T-helper 1 cell treated with Interleukin-12 subunit alpha and Interleukin-12 subunit beta and Interleukin-4 antibody, amounts not matched to agents 30 μg/mL and 1 μg/mL, for 36 hours (primary cell): ENCODE results near the gene ANOS1.

Experiments used
- H3K27ac Mint-ChIP-seq: one replicate; pipeline ENCODE4 v1.8.0; 2021; ENCODE audit warnings: mild to moderate bottlenecking, mixed read lengths
- H3K27me3 Mint-ChIP-seq: one replicate; pipeline ENCODE4 v1.8.0; 2021; ENCODE audit warnings: low read depth, mixed read lengths
- H3K36me3 Mint-ChIP-seq: one replicate; pipeline ENCODE4 v1.8.0; 2021; ENCODE audit warnings: low read depth, mixed read lengths
- H3K4me1 Mint-ChIP-seq: one replicate; pipeline ENCODE4 v1.8.0; 2021; ENCODE audit warnings: low read depth, mixed read lengths
- H3K4me3 Mint-ChIP-seq: one replicate; pipeline ENCODE4 v1.8.0; 2021; ENCODE audit warnings: mild to moderate bottlenecking, moderate library complexity, mixed read lengths
- H3K9me3 Mint-ChIP-seq: one replicate; pipeline ENCODE4 v1.8.0; 2021; ENCODE audit warnings: mixed read lengths

ANOS1 gene

DNA sequence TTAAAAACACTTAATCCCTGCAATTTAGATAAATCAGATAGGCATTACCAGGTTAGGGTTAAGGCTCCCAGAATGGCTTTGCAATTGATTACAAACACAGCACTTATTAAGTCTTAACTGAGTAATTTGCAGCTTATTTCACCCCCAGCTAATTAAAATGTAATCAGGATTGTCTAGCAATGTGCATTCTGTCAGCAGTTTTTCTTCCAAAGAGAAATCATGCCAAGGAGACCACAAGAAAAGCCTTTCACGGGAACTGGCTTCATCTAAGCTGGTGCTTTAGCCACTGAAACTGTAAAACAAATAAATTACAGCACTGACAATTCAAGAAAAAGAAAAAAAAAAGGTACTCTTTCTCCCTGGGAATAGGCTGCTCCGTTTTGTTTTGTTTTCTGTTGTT is 2.1 kb downstream of the ANOS1 start:
- H3K36me3 Mint-ChIP-seq: no peaks in the 10 kb centered on the region
- H3K27ac Mint-ChIP-seq: no peak overlapping the region
- H3K27me3 Mint-ChIP-seq: peaks cover 28% of the 10 kb centered on the region
- no peaks in the 10 kb centered on the region for H3K9me3 Mint-ChIP-seq
- no peak overlapping the region for H3K4me3 Mint-ChIP-seq
- H3K4me1 Mint-ChIP-seq: no peaks in the 10 kb centered on the region

DNA sequence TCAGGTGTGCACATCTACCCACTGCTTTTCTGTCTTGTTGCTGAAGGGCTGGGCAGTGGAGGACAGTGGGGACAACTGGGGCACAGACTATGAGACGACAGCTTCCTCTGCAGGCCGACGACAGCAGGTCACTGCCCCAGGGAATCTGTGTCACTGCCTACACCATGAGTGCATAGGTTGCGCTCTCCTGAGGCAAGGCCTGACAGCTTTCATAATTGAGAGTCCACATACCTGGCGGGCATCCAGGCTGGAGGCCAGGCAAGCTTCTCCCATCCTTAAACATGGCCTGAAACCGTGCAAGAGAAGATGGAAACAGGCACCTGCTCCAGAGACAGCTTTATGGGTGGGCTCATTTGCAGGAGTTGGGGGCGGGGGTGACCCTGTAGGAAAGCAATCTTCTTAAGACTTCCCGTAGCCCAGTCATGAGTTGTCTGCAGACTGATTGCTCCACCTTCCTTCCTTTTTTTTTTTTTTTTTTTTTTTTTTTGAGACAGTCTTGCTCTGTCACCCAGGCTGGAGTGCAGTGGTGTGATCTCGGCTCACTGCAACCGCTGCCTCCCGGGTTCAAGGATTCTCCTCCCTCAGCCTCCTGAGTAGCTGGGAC is 2.9 kb downstream of the ANOS1 start:
- Mint-ChIP-seq H3K27me3 (peaks cover 31% of the 10 kb centered on the region), H3K4me3 (no peak overlapping the region), H3K27ac (no peak overlapping the region), H3K4me1 (no peaks in the 10 kb centered on the region), H3K9me3 (no peaks in the 10 kb centered on the region), H3K36me3 (no peaks in the 10 kb centered on the region)

DNA sequence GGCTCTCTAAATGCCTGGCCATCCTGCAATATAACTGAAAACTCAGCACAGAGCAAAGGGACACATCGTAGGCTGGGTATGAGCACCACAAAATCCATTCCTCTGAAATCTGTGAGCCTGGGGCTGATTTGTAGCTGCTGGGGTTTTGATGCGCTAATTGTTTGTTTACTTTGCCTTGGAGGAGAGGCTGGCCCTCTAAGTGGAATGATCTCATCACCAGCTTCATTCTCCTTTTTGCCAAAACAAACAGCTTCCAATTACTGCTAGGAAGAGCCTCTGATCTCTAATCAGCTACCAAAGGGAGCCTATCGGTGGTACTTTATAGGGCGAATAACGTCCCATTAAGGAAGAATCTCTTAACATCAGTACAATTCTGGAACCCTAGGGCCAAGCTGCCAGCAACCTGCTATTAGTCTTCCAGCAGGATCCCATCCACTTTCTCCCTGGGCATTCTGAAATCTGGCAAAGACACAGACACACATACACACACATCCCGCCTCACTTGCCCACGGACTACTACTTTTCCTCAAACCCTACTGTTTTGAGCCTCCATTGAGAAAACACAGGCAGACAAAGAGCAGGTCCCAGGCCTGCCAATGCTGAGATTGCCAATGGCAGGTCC is 5.8 kb downstream of the ANOS1 start:
- no peaks in the 10 kb centered on the region for H3K36me3 Mint-ChIP-seq
- no peaks in the 10 kb centered on the region for H3K9me3 Mint-ChIP-seq
- H3K27ac Mint-ChIP-seq: no peak overlapping the region
- no peak overlapping the region for H3K4me3 Mint-ChIP-seq
- peaks cover 20% of the 10 kb centered on the region for H3K27me3 Mint-ChIP-seq
- no peaks in the 10 kb centered on the region for H3K4me1 Mint-ChIP-seq

DNA sequence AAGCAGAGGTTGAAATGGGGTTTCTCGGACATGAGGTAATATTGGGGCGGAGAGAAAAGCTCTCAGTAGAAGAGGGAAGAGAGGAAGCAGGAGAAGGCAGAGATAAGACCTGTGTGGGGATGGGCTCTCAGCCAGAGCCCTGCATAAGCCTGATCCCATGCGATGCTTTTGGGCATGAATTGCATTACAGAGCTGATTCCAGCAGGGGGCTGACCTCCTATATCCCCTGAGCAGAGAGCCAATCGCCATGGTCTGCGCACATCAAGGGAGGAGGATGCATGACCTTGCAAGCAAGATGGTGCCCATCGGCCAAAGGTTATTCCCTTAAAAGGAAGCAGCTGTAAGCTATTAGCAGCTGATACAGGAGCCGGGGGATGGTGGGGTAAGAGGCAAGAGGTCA is 7.6 kb downstream of the ANOS1 start:
- H3K36me3 Mint-ChIP-seq: no peaks in the 10 kb centered on the region
- H3K4me3 Mint-ChIP-seq: no peak overlapping the region
- no peaks in the 10 kb centered on the region for H3K9me3 Mint-ChIP-seq
- H3K27ac Mint-ChIP-seq: no peak overlapping the region
- H3K27me3 Mint-ChIP-seq: peaks cover 10% of the 10 kb centered on the region
- no peaks in the 10 kb centered on the region for H3K4me1 Mint-ChIP-seq

DNA sequence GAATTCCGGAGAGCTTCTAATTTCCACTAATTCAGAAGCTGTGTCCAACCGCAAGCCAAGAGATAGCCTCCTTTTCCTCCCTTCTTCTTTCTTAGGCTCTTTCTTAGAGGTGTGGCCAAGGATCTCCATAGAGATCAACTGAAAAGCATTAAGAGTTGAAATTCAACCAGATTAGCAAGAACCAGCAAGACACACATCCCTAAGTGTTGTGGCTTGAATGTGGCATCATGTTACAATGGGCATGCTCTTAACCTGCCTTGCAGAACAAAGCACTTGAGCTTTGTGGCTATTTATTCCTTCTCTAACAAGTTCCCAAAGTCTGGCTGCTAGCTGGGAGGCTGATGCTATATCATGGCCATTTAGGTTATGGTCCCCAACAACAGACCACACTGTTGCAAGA is 10.4 kb downstream of the ANOS1 start:
- Mint-ChIP-seq H3K27ac (no peak overlapping the region), H3K36me3 (no peaks in the 10 kb centered on the region), H3K4me1 (no peaks in the 10 kb centered on the region), H3K4me3 (no peak overlapping the region), H3K9me3 (no peaks in the 10 kb centered on the region), H3K27me3 (peaks cover 4% of the 10 kb centered on the region)

DNA sequence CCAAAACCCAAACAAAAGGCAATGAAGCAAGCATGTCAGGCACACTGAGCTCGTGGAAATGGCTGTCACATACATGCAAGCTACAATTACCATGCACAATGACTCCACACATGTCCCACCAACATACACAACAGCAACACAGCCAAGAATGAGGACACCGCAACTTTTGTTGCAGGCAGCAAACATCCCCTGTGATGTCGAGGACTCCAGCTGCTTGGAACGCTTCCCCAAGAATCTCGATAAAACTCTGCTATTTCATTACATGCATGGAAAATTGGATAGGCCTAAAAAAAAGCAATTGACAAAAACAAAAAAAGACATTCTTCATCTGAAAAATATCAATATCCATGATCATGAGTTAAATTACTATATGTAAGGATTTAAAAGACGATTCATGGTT is 11.8 kb downstream of the ANOS1 start:
- Mint-ChIP-seq H3K4me3 (no peak overlapping the region), H3K27ac (no peak overlapping the region), H3K27me3 (peaks cover 4% of the 10 kb centered on the region), H3K4me1 (no peaks in the 10 kb centered on the region), H3K36me3 (no peaks in the 10 kb centered on the region), H3K9me3 (no peaks in the 10 kb centered on the region)

DNA sequence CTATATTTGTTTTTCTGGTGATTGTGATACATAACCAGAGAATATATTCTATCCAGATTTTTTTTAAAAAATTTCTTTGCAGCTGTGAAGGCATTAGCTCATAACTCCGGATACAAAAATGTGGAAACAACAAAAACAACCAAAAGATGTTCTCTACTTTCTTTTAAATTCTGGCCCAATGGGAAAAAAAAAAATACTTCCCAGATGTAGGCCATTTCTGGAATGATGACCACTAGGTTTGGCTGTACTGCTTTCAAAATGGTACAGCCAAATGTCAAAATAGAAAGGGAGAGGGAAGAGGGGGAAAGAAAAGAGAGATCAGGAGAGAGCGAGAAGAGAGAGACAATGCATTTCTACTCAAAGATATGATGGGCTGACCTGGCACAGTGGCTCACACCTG is 14.6 kb downstream of the ANOS1 start:
- Mint-ChIP-seq H3K36me3 (no peaks in the 10 kb centered on the region), H3K27me3 (no peaks in the 10 kb centered on the region), H3K27ac (no peak overlapping the region), H3K4me3 (no peak overlapping the region), H3K9me3 (no peaks in the 10 kb centered on the region), H3K4me1 (no peaks in the 10 kb centered on the region)

DNA sequence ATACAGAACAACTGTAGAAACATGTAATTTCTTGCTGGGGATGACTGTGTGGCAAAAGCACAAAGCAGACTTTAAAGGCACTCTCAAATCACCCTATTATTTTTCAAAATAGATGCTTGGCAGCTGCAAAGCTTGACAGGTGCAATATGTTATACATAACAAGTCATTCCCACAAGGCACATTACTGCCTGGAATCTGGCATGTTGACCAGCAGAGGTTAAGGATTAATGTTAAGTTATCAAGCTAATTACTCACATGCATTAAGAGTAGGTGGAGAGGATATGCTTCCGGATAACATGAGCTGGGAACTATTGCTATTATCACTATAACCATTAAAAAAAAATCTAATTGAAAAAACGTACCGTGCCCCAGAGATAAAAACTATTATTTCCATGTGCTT is 17.8 kb downstream of the ANOS1 start:
- H3K9me3 Mint-ChIP-seq: no peaks in the 10 kb centered on the region
- no peak overlapping the region for H3K27ac Mint-ChIP-seq
- H3K36me3 Mint-ChIP-seq: no peaks in the 10 kb centered on the region
- no peaks in the 10 kb centered on the region for H3K27me3 Mint-ChIP-seq
- H3K4me1 Mint-ChIP-seq: no peaks in the 10 kb centered on the region
- no peak overlapping the region for H3K4me3 Mint-ChIP-seq

DNA sequence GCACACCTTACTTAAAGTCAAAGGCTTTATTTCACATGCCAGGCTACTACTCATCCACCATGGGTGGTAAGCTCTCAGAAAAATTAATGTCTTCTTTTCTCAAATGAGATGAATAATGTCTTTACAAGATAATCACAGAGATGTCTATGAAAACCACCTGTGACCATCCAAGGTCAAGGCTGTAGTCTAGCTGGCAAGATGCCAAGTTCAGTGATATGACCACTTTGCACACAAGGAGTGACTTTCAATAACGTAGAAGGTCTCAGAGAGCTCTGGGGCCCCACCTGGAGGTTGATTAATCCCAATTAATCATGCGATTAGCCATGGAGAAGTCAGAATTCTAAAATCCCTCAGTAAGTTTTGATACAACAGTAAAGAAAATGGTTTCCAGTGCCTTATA is 20.5 kb downstream of the ANOS1 start:
- no peaks in the 10 kb centered on the region for H3K27me3 Mint-ChIP-seq
- H3K36me3 Mint-ChIP-seq: no peaks in the 10 kb centered on the region
- H3K4me1 Mint-ChIP-seq: no peaks in the 10 kb centered on the region
- no peaks in the 10 kb centered on the region for H3K9me3 Mint-ChIP-seq
- no peak overlapping the region for H3K27ac Mint-ChIP-seq
- H3K4me3 Mint-ChIP-seq: no peak overlapping the region

DNA sequence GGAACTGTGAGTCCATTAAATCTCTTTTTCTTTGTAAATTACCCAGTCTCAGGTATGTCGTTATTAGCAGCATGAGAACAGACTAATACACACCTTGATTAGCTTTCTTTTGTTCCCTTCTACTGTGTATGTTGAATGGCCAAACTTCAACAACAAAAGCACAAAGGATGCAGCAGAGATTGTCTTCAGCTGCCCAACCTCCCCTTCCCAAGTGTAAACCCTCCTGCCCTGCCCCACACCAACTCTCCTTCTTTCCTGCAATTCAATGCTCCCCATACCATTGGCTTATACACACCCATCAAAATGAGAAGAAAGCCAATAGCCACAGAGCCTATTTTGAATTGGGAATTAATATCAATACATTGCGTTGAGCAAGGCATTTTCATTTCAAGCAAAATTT is 27.8 kb downstream of the ANOS1 start:
- Mint-ChIP-seq H3K27me3 (no peaks in the 10 kb centered on the region), H3K4me3 (no peak overlapping the region), H3K27ac (no peak overlapping the region), H3K36me3 (no peaks in the 10 kb centered on the region), H3K4me1 (no peaks in the 10 kb centered on the region), H3K9me3 (no peaks in the 10 kb centered on the region)

DNA sequence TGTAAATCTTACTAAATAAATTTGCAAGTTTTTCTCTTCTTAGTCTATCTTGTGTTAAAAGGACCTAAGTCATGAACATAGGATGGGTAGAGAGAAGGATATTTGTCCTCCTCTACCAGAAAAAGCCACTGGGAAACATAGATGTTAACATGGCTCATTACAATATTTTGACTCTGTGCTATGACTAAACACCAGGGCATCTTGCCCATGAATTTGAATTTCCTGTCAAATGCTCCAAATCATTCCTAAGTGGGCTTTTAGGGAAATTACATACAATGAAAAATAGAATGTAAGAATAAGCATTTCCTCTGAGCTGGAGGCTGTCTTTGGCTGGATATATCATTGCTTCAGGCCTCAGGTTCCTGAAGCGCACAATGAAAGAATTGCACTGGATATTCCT is 39.1 kb downstream of the ANOS1 start:
- H3K4me1 Mint-ChIP-seq: no peaks in the 10 kb centered on the region
- H3K9me3 Mint-ChIP-seq: no peaks in the 10 kb centered on the region
- no peaks in the 10 kb centered on the region for H3K27me3 Mint-ChIP-seq
- no peak overlapping the region for H3K4me3 Mint-ChIP-seq
- H3K36me3 Mint-ChIP-seq: no peaks in the 10 kb centered on the region
- H3K27ac Mint-ChIP-seq: no peak overlapping the region

DNA sequence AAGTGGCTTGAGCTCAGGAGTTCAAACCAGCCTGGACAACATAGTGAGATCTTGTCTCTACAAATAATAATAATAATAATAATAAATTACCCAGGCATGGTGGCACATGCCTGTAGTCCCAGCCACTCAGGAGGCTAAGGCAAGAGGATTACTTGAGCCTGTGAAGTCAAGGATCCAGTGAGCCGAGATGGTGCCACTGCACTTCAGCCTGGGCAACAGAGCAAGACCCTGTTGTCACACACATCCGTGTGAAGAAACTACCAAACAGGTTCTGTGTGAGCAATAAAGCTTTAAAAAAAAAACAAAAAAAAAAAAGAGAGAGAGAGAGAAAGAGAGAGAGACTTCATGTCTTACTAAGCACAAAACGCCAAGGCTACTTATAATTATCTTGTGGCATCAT is 42.5 kb downstream of the ANOS1 start:
- Mint-ChIP-seq H3K4me3 (no peak overlapping the region), H3K36me3 (no peaks in the 10 kb centered on the region), H3K27ac (no peak overlapping the region), H3K27me3 (no peaks in the 10 kb centered on the region), H3K9me3 (no peaks in the 10 kb centered on the region), H3K4me1 (no peaks in the 10 kb centered on the region)

DNA sequence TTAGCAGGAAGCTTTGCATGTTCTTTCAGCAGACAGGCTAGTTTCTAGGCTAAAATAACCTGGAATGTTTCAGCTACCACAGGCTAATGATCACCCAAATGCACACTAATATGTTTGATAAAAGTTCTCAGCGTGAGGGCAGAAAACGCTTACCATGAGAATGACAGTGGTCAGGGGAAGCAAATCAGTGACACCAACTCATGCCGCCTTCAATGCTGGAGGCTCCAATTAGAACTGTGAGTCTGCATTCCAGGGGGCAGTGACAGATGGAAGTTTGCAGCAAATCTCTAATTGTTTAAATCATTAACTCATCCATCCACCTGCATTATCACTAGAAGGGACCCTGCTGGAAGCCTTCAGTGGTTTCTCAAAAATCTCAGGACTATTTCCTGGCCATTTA is 43.2 kb downstream of the ANOS1 start:
- Mint-ChIP-seq H3K4me1 (no peaks in the 10 kb centered on the region), H3K9me3 (no peaks in the 10 kb centered on the region)

DNA sequence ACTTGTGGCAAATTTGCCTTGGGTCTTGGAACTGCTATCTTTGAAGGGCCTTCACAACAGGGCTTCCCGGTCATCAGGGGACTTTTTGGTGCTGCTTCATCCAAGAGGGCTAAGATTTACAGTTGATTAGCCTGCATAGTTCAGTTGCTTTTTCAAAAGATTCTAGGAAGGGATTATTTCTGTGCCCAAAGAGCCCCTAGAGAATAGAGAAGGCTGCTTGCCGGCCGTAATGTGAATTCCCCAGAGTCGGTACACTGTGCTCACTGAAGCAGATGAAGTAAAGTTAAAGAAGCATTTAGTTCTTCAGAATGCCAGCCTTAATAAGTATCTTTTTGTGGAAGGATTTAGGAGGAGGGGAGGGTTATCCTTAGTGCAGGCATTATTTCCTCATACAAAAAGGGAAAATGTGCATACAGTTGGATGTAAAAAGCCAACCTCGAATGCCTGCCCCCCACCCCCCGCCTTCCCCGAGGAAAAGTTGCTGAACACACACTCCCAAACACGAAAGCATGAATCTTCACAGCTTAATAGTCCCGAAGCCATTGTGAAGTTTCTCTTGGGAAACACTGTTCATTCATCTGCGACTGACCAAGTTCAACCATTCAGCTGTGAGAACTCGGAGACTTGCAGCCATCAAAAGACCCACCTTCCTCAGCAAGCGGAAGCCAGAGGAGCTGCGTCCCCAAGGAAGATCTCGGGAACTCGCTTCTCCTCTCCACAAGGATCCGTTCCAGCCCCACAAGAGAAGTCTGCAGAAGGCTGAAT is 47.6 kb downstream of the ANOS1 start:
- no peak overlapping the region for H3K27ac Mint-ChIP-seq
- no peaks in the 10 kb centered on the region for H3K27me3 Mint-ChIP-seq
- H3K4me3 Mint-ChIP-seq: no peak overlapping the region
- H3K36me3 Mint-ChIP-seq: no peaks in the 10 kb centered on the region
- no peaks in the 10 kb centered on the region for H3K4me1 Mint-ChIP-seq
- no peaks in the 10 kb centered on the region for H3K9me3 Mint-ChIP-seq

More for the DNA sequence above, 43.2 kb downstream of the ANOS1 start:
- no peak overlapping the region for H3K27ac Mint-ChIP-seq
- H3K27me3 Mint-ChIP-seq: no peaks in the 10 kb centered on the region
- H3K36me3 Mint-ChIP-seq: no peaks in the 10 kb centered on the region
- no peak overlapping the region for H3K4me3 Mint-ChIP-seq

DNA sequence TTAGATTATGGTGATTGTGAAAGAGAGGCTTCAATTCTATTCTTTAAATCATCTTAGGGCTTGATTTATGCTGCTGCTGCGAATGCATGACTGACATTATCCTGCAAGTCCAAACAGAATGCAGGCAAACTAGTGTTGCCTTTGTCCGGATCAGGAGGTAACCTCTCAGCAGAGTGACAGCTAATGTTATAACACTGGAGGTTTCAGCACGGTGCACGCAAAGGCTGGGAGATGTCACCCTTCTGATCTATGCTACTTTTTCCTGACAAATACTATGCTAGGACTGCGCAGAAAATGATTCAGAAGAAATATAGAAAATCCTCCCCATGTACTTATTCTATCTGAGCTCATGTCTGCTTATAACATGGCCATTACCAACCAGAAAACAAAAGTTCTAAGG is 48.2 kb downstream of the ANOS1 start:
- Mint-ChIP-seq H3K27me3 (no peaks in the 10 kb centered on the region), H3K4me1 (no peaks in the 10 kb centered on the region), H3K4me3 (no peak overlapping the region), H3K36me3 (no peaks in the 10 kb centered on the region), H3K27ac (no peak overlapping the region), H3K9me3 (no peaks in the 10 kb centered on the region)
